GM21825 (cell line): ENCODE results near the gene SWAP70.
A peak's percentile ranks its signal among the peaks of the same experiment; 100 is the strongest.
"Not testable (repeated sequence)": the region's sequence is repeated elsewhere in the genome, so short reads cannot be mapped to it uniquely, and the experiment has no call there.

ENCODE experiments used
- ATAC-seq: cut with Tn5 transposase; IDR thresholded peaks from one replicate; pipeline ENCODE4 v1.9.1; 2021; ENCODE audit warnings: mild to moderate bottlenecking, moderate library complexity; ENCODE audit not compliant: unreplicated experiment

The SWAP70 gene

GRCh38 chr11:9718147-9718546 lies 54.3 kb downstream of the SWAP70 start:
- no peak for ATAC-seq

GRCh38 chr11:9719566-9720289 lies 55.9 kb downstream of the SWAP70 start:
- ATAC-seq = no peak

GRCh38 chr11:9720290-9720630 lies 56.4 kb downstream of the SWAP70 start:
- no peak for ATAC-seq

GRCh38 chr11:9722023-9722422 lies 58.1 kb downstream of the SWAP70 start:
- no peak for ATAC-seq

DNA sequence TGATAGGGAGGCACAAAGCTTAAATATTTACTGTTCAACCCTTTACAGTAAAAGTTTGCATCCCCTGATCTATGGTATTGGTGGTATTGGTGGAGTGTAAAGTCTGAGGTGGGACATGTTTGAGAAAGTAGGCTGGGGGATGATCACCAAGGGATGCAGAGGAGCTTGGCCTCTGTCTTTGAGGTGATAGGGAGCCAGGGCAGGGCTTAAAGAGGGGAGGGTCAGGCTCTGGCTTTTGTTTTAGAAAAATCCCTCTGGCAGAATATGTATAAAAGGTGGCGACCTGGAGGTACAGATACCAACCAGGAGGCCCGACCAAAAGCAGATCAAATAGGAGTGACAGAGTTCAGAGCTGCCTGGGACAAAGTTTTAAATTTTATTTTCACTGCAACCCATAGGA lies 59.0 kb downstream of the SWAP70 start:
- ATAC-seq = no peak

GRCh38 chr11:9726321-9727022 lies 62.6 kb downstream of the SWAP70 start:
- no peak for ATAC-seq

- no peak for ATAC-seq
Observed at GRCh38 chr11:9728058-9728457, 64.2 kb downstream of the SWAP70 start.

DNA sequence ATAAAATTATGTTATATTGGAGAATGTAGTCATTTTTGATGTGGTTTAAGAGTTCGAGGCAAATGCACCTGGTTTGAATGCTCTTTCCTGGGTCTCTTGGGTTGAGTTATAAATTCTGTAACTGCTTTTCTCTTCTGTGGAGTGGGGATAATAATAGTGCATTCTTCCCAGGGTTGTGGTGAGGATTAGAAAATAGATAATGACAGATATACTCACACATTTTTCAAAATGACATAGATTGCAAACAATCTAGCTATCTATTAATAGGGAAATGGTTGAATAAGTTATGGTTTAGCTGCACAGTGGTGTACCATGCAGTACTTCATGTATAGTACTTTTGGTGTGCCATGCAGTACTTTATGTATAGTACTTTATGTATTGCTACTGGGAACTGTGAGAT lies 67.4 kb downstream of the SWAP70 start:
- no peak for ATAC-seq

DNA sequence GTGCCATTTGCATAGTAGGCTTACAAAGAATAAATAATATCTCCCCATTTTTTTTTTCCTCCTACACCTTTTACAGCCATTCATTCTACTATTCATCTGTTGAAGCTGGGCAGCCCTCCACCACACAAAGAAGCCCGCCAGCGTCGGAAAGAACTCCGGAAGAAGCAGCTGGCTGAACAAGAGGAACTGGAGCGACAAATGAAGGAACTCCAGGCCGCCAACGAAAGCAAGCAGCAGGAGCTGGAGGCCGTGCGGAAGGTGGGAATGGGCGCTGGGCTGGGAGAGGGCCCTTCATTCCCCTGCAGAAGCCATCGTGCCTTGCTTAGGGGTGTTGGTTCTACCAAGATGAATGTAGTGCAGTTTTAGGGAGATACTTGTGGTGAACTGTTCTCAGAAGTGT lies 68.6 kb downstream of the SWAP70 start:
- ATAC-seq = no peak

GRCh38 chr11:9733212-9733611 lies 69.3 kb downstream of the SWAP70 start:
- ATAC-seq = no peak

DNA sequence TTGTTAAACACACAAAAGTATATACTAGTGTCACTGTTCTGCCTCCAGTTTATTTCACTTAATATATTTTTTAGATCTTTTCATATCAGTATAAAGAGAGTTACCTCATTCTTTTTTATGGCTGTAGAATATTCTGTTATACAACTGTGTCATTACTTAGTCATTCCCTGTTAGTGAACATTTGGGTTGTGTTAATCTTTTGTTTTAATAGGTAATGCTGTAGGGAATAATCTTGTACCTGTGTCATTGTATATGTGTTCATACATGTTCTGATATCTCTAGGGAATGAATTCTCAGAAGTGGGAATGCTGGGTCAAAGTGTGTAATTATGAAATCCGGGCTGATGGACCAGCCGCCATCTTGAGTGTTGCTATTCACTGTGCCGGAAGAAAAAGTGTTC lies 71.4 kb downstream of the SWAP70 start:
- ATAC-seq = no peak

GRCh38 chr11:9735919-9736318 lies 72.0 kb downstream of the SWAP70 start:
- no peak for ATAC-seq

DNA sequence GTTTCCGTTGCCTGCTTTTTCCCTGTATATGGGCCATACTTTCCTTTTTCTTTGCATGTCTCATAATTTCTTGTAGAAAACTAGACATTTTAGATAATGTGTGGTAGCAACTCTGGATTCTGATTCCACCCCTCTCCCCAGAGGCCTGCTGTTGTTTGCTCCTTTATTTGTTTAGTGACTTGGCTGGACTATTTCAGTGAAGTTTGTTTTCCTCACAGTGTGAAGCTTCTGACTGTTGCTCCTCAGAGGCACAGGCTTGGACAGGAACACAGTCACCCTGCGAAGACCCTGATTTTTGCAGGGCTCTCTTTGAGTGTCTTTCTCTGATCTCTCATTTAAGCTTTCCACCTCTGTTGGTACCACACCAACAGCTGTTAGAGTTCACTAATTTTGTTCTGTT lies 72.5 kb downstream of the SWAP70 start:
- no peak for ATAC-seq

- ATAC-seq = no peak
Observed at GRCh38 chr11:9738116-9738515, 74.2 kb downstream of the SWAP70 start.

DNA sequence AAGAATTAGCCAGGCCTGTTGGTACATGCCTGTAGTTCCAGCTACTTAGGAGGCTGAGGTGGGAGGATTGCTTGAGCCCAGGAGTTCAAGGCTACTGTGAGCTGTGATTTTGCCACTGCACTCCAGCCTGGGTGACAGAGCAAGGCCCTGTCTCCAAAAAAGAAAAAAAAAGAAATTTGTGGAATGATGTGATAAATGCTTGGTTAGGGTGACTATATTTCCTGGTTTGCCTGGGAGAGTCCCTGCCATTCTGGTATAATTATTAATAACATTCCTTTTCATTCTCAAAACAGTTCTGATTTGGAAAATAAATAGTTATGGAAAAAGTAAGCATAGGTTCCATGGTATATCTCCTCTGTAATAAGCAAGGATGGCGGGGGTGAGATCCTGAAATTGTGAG lies 74.8 kb downstream of the SWAP70 start:
- ATAC-seq = no peak

- ATAC-seq = peak; percentile 65
Observed at GRCh38 chr11:9739123-9739900, 75.4 kb downstream of the SWAP70 start.

GRCh38 chr11:9740202-9740883 lies 76.5 kb downstream of the SWAP70 start:
- ATAC-seq = no peak

DNA sequence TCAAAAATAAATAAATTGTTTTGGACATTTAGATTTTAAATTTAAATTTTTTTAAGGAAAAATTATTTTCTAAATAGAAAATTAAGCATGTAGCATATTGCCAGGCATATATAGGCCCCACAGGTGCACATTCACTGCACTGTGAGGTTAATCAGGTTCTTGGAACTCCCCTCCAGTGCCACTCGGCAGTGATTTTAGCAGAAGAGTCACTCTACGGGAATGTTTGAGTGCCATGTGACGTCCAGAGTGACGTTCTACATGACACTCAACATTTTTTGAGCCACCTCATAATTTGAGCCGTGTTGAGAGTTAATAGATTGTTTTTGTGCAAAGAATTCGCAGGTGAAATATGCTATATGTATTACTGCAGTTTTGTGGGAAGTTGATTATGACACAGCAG lies 77.4 kb downstream of the SWAP70 start:
- ATAC-seq = no peak

- ATAC-seq = not testable (repeated sequence)
Observed at GRCh38 chr11:9743512-9743911, 79.6 kb downstream of the SWAP70 start.

- ATAC-seq = peak; percentile 48
Observed at GRCh38 chr11:9745411-9746211, 81.7 kb downstream of the SWAP70 start.

DNA sequence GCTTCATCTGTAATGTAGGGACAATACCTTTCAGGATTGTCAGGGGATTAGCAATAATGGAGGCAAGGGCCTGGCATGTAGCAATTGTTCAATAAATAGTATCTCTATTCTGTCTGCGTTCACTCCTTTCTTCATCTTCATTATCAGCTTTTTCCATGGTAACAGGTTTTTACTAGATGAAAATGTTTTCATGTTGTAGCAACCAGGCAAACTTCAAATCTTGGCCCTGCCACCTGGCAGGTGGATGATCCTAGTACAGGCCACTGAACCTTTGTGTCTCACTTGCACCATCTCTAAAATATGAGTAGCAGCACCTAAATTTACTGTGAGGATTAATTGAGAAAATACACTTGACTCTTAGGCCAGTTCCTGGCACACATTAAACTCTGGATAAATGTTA lies 83.4 kb downstream of the SWAP70 start:
- ATAC-seq = no peak
